ENCODE data around the gene FEN1. TPM values are rescaled to one million over a fixed set of nuclear protein-coding genes. Genes with fewer than 3 reads are reported as not detected.

Gene FEN1
- total and polyA plus RNA-seq, 2 donors (not counting 1 experiment from before 2014, with no cell fraction given) = 3.8 to 14.0 TPM

- no peak overlapping the region for H3K27ac ChIP-seq (ENCODE audit: insufficient read depth, low read length)
Measured at GRCh38 chr11:61764606-61765260, 28.0 kb upstream of the FEN1 start.

DNA sequence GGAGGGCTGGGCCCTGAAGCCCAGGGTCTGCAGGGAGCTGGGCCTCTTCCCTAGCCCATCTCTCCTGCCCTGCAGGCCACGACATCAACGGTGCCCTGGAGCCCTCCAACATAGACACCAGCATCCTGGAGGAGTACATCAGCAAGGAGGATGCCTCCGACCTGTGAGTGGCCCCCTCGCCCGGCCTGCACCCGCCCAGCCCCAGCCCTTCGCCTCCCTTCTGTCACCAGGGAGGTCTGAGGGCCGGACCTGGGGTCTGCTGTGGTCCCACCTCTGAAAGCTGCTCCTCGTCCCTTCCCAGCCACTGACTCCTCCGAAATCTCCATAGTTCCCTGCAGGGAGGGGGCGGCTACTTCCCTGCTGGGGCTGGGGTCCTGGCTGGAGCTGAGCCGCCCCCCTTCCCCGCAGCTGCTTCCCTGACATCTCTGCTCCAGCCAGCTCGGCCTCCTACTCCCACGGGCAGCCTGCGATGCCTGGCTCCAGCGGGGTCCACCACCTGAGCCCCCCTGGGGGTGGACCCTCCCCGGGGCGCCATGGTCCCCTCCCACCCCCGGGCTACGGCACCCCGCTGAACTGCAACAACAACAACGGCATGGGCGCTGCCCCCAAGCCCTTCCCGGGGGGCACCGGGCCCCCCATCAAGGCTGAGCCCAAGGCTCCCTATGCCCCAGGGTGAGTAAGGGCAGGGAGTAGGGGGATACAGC lies 27.0 kb upstream of the FEN1 start:
- H2AFZ ChIP-seq (ENCODE audit: low read length) = no peak overlapping the region
- H3K27ac ChIP-seq (ENCODE audit: insufficient read depth, low read length) = no peak overlapping the region
- no peak overlapping the region for H3K4me3 ChIP-seq (replicated peaks in 1 of 4; ENCODE audit: control extremely low read depth in 1 of 4, insufficient read depth in 1 of 4, low read depth in 3 of 4, low read length in 4 of 4)
- H3K79me2 ChIP-seq (ENCODE audit: control insufficient read depth, insufficient read depth, low read length) = no peaks in the 10 kb centered on the region
- no peak overlapping the region for H3K4me2 ChIP-seq (ENCODE audit: extremely low read depth, insufficient read depth, low read length)
- no peaks in the 10 kb centered on the region for H4K20me1 ChIP-seq (ENCODE audit: control insufficient read depth, extremely low read depth, insufficient read depth, low read length)
- no peaks in the 10 kb centered on the region for H3K36me3 ChIP-seq (ENCODE audit: control insufficient read depth, insufficient read depth, low read length)
- TF ChIP-seq CTCF (conservative IDR thresholded peaks at IDR 0.05 in 1 of 2, IDR thresholded peaks at IDR 0.05 in 1 of 2; ENCODE audit: low read depth in 1 of 2, low read length in 2 of 2) = no peak
- no peak for DNase-seq (ENCODE audit: low read depth in 2 of 2)
- H3K4me1 ChIP-seq (ENCODE audit: control insufficient read depth, extremely low read depth, insufficient read depth, low read length) = no peaks in the 10 kb centered on the region
- H3K9me3 ChIP-seq (ENCODE audit: control insufficient read depth, insufficient read depth, low read depth, low read length) = no peaks in the 10 kb centered on the region
- H3K9ac ChIP-seq (ENCODE audit: insufficient read depth, low read length) = no peak overlapping the region
- peaks cover 3% of the 10 kb centered on the region for H3K27me3 ChIP-seq (ENCODE audit: control insufficient read depth, insufficient read depth, low read length)

More at GRCh38 chr11:61764606-61765260, 28.0 kb upstream of the FEN1 start:
- Histone ChIP-seq H3K4me2 (ENCODE audit: extremely low read depth, insufficient read depth, low read length) (no peak overlapping the region), H3K9me3 (ENCODE audit: control insufficient read depth, insufficient read depth, low read depth, low read length) (no peaks in the 10 kb centered on the region), H3K79me2 (ENCODE audit: control insufficient read depth, insufficient read depth, low read length) (no peaks in the 10 kb centered on the region), H3K36me3 (ENCODE audit: control insufficient read depth, insufficient read depth, low read length) (no peaks in the 10 kb centered on the region), H3K9ac (ENCODE audit: insufficient read depth, low read length) (no peak overlapping the region), H4K20me1 (ENCODE audit: control insufficient read depth, extremely low read depth, insufficient read depth, low read length) (no peaks in the 10 kb centered on the region), H3K4me3 (replicated peaks in 1 of 4; ENCODE audit: control extremely low read depth in 1 of 4, insufficient read depth in 1 of 4, low read depth in 3 of 4, low read length in 4 of 4) (no peak overlapping the region), H3K27me3 (ENCODE audit: control insufficient read depth, insufficient read depth, low read length) (peaks cover 3% of the 10 kb centered on the region), H2AFZ (ENCODE audit: low read length) (no peak overlapping the region), H3K4me1 (ENCODE audit: control insufficient read depth, extremely low read depth, insufficient read depth, low read length) (no peaks in the 10 kb centered on the region)
- TF ChIP-seq EZH2 (IDR thresholded peaks at IDR 0.05; ENCODE audit: low read length, missing control alignments) (no peak), CTCF (conservative IDR thresholded peaks at IDR 0.05 in 1 of 2, IDR thresholded peaks at IDR 0.05 in 1 of 2; ENCODE audit: low read depth in 1 of 2, low read length in 2 of 2) (no peak)
- peak in 1 of 2 donors; percentile 24 for DNase-seq (ENCODE audit: low read depth in 2 of 2)

GRCh38 chr11:61766353-61766841 lies 26.3 kb upstream of the FEN1 start:
- no peak overlapping the region for H3K9ac ChIP-seq (ENCODE audit: insufficient read depth, low read length)
- peak; percentile 56 to 59 for DNase-seq (ENCODE audit: low read depth in 2 of 2)
- H3K27me3 ChIP-seq (ENCODE audit: control insufficient read depth, insufficient read depth, low read length) = peaks cover 3% of the 10 kb centered on the region
- no peak overlapping the region for H2AFZ ChIP-seq (ENCODE audit: low read length)
- H3K4me1 ChIP-seq (ENCODE audit: control insufficient read depth, extremely low read depth, insufficient read depth, low read length) = no peaks in the 10 kb centered on the region
- no peaks in the 10 kb centered on the region for H4K20me1 ChIP-seq (ENCODE audit: control insufficient read depth, extremely low read depth, insufficient read depth, low read length)
- H3K36me3 ChIP-seq (ENCODE audit: control insufficient read depth, insufficient read depth, low read length) = no peaks in the 10 kb centered on the region
- no peaks in the 10 kb centered on the region for H3K9me3 ChIP-seq (ENCODE audit: control insufficient read depth, insufficient read depth, low read depth, low read length)
- H3K4me2 ChIP-seq (ENCODE audit: extremely low read depth, insufficient read depth, low read length) = no peak overlapping the region
- no peak overlapping the region for H3K27ac ChIP-seq (ENCODE audit: insufficient read depth, low read length)
- H3K4me3 ChIP-seq (replicated peaks in 1 of 4; ENCODE audit: control extremely low read depth in 1 of 4, insufficient read depth in 1 of 4, low read depth in 3 of 4, low read length in 4 of 4) = no peak overlapping the region
- TF ChIP-seq EZH2 (IDR thresholded peaks at IDR 0.05; ENCODE audit: low read length, missing control alignments) = no peak
- no peak for TF ChIP-seq CTCF (conservative IDR thresholded peaks at IDR 0.05 in 1 of 2, IDR thresholded peaks at IDR 0.05 in 1 of 2; ENCODE audit: low read depth in 1 of 2, low read length in 2 of 2)
- H3K79me2 ChIP-seq (ENCODE audit: control insufficient read depth, insufficient read depth, low read length) = no peaks in the 10 kb centered on the region

Measured in fibroblast of lung (primary cell).